ENCODE measurements around the gene DMXL1.

Gene DMXL1

DNA sequence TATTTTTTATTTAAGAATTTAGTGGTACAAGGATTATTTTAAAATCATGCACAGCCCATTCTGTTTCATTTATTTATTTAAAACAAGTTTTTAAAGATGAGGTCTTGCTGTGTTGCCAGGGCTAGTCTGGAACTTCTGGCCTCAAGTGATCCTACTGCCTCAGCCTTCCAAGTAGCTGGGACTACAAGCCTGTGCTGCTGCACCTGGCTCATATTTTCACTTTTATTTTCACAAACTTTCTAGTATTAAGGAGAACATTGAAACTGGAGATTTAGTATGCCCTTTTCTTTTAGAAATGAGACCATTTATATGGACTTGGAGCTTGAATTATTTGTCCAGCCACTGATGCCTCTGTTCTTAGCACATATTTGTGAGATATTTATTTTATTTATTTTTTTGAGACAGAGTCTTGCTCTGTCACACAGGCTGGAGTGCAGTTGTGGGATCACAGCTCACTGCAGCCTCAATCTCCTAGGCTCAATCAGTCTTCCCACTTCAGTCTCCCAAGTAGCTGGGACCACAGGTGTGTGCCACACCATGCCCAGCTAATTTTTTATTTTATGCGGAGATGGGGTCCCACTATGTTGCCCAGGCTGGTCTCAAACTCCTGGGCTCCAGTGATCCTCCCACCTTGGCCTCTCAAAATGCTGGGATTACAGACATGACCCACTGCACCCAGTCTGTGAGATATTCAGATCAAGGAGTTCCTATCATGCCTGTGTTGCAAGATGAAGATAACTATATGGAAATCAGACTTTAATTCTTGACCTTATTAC lies 7.4 kb downstream of the DMXL1 start:
- TF ChIP-seq, protein P1, sequence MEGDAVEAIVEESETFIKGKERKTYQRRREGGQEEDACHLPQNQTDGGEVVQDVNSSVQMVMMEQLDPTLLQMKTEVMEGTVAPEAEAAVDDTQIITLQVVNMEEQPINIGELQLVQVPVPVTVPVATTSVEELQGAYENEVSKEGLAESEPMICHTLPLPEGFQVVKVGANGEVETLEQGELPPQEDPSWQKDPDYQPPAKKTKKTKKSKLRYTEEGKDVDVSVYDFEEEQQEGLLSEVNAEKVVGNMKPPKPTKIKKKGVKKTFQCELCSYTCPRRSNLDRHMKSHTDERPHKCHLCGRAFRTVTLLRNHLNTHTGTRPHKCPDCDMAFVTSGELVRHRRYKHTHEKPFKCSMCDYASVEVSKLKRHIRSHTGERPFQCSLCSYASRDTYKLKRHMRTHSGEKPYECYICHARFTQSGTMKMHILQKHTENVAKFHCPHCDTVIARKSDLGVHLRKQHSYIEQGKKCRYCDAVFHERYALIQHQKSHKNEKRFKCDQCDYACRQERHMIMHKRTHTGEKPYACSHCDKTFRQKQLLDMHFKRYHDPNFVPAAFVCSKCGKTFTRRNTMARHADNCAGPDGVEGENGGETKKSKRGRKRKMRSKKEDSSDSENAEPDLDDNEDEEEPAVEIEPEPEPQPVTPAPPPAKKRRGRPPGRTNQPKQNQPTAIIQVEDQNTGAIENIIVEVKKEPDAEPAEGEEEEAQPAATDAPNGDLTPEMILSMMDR (IDR thresholded peaks at IDR 0.05; ENCODE audit: low read depth, low read length), result no peak
- no peak for DNase-seq (ENCODE audit: extremely low read depth, low read depth)

DNA sequence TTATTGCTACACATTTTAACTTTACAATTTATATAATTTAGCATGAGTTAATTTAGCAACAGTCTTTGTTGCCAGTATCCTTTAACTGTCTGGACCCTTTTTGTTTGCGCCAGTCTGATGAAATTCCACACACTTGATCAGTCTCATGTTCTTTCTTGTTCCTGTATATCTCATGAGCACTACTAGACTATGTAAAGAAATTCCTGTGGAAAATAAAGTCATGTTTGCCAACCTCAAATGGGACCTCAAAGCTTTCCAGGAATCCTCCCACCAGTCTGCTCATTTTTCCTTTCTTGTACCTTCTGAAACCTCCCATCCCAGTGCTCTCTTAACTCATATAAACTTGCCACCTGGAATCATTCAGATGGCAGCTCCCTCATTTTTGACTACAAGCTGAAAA lies 8.0 kb downstream of the DMXL1 start:
- DNase-seq (ENCODE audit: extremely low read depth, low read depth), result no peak
- TF ChIP-seq, protein P1 (IDR thresholded peaks at IDR 0.05; ENCODE audit: low read depth, low read length), result no peak

DNA sequence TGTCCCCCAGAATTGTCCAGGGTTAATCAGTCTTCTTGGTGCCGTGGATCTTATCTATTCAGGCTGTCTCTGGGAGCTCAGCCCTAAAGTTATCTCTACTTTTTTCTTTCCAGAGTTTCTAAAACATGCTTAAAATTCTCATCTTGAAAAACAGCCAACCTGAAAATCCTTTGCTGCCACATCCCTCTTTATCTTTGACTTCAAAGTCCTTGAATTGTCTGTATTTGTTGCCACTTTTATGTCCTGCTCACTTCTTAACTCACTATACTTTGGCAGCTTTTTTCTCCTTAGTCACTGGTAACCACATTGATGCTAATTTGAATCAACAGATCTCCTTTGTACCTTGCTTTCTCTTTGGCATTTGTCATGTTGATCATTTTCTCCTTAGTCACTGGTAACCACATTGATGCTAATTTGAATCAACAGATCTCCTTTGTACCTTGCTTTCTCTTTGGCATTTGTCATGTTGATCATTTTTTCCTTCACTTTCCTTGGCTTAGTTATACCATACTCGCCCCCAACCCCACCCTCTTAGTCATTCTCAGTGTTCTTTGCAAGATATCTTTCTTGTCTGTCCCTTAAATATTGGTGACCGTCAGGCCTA lies 8.5 kb downstream of the DMXL1 start:
- TF ChIP-seq, protein P1 (IDR thresholded peaks at IDR 0.05; ENCODE audit: low read depth, low read length), result no peak
- DNase-seq (ENCODE audit: extremely low read depth, low read depth), result no peak

DNA sequence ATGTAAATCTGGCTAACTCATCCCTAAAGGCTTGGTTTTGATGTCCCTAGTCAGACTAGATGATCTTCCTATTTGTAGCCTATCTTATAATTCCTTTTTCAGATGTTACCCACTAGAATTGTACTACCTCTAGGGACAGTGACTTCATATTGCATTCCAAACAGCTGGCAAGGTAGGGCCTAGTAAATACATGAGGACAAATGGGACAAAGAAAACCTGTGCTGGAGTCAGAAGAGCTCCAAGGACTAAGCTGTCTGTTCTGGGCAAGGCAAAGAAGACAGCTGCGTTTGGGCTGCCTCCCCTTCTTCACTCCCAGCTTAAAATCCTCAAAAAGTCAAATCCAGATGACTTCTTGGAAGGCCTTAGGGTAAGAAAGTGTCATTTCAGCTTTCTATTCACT lies 10.0 kb downstream of the DMXL1 start:
- TF ChIP-seq, protein P1 (IDR thresholded peaks at IDR 0.05; ENCODE audit: low read depth, low read length), result no peak
- DNase-seq (ENCODE audit: extremely low read depth, low read depth), result no peak

DNA sequence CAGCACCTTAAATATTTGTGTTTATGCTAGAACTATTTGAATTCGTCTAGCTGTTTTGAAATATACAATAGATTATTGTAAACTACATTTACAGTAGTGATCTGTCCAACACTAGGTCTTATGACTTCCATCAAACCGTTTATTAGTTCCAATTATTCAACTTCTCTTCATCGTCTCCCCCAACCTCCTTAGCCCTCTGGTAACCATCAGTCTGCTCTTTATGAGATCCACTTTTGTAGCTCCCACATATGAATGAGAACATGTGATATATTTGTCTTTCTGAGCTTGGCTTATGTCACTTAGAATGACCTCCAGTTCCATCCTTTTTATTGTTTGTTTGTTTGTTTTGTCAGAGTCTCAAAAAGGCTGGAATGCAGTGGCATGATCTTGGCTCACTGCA lies 11.8 kb downstream of the DMXL1 start:
- TF ChIP-seq, protein P1 (IDR thresholded peaks at IDR 0.05; ENCODE audit: low read depth, low read length), result no peak
- DNase-seq (ENCODE audit: extremely low read depth, low read depth), result no peak

DNA sequence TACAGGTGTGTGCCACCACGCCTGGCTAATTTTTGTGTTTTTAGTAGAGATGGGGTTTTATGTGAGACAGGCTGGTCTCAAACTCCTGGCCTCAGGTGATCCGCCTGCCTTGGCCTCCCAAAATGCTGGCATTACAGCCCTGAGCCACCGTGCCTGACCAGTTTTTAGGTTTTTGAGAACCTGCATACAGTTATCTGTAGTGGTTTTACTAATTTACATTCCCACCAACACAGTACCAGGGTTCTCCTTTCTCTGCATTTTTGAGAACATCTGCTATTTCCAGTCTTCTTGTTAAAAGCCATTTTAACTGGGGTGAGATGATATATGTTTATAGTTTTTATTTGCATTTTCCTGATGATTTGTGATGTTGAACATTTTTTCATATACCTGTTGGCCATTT lies 12.8 kb downstream of the DMXL1 start:
- TF ChIP-seq, protein P1 (IDR thresholded peaks at IDR 0.05; ENCODE audit: low read depth, low read length), result no peak
- DNase-seq (ENCODE audit: extremely low read depth, low read depth), result no peak

DNA sequence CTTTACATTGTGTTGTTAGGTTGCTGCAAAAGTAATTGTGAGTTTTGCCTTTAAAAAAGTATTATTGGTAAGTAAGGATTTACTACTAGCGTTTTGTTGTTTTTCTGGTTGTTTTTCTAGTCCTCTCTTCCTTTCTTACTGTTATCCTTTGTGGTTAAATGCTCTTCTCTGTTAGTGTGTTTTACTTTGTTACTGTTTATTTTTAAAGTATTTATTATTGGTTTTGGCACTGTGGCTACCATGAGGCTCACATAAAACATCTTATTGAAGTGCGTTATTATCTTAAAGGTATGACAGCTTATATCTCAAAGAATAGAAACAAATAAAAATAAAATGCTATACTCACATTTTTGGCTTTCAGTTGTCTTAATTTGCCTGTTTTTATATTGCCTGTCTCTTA lies 17.6 kb downstream of the DMXL1 start:
- no peak for DNase-seq (ENCODE audit: extremely low read depth, low read depth)
- TF ChIP-seq, protein P1 (IDR thresholded peaks at IDR 0.05; ENCODE audit: low read depth, low read length), result no peak

Data from AG09319 (cell line).